ENCODE data around the gene GOSR1.
"Not testable (repeated sequence)": the region's sequence is repeated elsewhere in the genome, so short reads cannot be mapped to it uniquely, and the experiment has no call there.

Gene GOSR1

DNA sequence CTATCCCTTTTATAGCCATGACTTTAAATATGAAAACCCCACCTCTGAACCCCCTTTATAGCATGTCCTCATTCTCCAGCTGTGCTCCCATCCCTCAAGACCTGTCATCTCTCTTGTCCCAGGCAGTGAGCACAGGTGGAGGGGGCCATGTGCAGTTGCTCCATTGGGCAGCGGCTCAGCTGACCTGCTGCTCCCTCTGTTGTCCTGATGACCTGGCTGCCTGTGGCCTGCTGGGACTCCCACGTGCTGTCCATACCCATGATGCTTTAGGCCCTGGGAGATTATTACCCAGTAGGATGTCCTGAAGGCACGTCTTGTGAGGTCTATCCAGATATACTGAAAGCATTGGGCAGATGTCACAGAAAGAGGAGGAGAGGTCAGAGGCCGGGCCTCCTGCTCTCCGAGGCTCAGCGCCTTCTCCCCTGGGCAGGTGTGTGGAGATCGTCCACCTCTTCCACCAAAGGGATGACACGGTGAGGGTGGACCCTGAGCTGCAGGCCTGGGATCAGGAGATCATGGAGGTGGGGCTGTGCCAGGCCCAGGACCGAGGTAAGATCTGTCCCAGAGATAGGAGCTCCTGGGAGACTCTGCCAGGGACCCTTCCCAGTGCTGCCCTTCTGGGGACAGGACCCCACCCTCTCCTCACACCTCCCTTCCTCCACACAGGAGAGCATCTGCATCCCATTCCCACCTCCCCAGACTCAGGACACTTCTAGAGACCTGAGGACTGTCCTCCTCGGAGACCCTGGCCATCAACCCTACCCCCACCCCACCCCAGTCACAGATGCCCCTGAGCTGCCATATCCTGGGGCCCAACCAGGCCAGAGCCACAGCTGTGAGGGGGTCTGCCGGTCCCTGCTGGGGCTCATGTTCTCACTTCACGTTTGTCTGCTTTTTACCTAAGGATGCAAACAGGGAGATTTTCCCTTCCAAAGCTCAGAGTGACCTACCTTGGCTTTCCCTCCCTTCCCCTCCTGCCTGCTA lies 58.0 kb downstream of the GOSR1 start:
- no peaks in the 10 kb centered on the region for H3K9me3 ChIP-seq
- H3K4me3 ChIP-seq (ENCODE audit: low read depth in 1 of 2, low read length in 1 of 2) = no peak overlapping the region
- TF ChIP-seq, protein P1, sequence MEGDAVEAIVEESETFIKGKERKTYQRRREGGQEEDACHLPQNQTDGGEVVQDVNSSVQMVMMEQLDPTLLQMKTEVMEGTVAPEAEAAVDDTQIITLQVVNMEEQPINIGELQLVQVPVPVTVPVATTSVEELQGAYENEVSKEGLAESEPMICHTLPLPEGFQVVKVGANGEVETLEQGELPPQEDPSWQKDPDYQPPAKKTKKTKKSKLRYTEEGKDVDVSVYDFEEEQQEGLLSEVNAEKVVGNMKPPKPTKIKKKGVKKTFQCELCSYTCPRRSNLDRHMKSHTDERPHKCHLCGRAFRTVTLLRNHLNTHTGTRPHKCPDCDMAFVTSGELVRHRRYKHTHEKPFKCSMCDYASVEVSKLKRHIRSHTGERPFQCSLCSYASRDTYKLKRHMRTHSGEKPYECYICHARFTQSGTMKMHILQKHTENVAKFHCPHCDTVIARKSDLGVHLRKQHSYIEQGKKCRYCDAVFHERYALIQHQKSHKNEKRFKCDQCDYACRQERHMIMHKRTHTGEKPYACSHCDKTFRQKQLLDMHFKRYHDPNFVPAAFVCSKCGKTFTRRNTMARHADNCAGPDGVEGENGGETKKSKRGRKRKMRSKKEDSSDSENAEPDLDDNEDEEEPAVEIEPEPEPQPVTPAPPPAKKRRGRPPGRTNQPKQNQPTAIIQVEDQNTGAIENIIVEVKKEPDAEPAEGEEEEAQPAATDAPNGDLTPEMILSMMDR (IDR thresholded peaks at IDR 0.05) = no peak
- H3K27me3 ChIP-seq = no peaks in the 10 kb centered on the region
- no peaks in the 10 kb centered on the region for H3K4me1 ChIP-seq (ENCODE audit: control insufficient read depth in 1 of 2, insufficient read depth in 1 of 2, low read depth in 1 of 2, low read length in 1 of 2)
- H3K27ac ChIP-seq = no peak overlapping the region
- no peaks in the 10 kb centered on the region for H3K36me3 ChIP-seq

DNA sequence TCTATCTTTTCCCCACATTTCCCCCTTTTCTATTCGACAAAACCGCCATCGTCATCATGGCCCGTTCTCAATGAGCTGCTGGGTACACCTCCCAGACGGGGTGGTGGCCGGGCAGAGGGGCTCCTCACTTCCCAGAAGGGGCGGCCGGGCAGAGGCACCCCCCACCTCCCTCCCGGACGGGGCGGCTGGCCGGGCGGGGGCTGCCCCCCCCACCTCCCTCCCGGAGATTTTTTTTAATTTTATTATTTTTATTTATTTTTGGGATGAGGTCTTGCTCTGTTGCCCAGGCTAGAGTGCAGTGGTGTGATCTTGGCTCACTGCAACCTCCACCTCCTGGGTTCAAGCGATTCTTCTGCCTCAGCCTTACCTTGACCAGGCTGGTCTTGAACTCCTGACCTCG lies 59.6 kb downstream of the GOSR1 start:
- H3K36me3 ChIP-seq; H3K27ac ChIP-seq; H3K4me3 ChIP-seq (ENCODE audit: low read depth in 1 of 2, low read length in 1 of 2); H3K4me1 ChIP-seq (ENCODE audit: control insufficient read depth in 1 of 2, insufficient read depth in 1 of 2, low read depth in 1 of 2, low read length in 1 of 2); H3K27me3 ChIP-seq; H3K9me3 ChIP-seq: not testable (repeated sequence)

DNA sequence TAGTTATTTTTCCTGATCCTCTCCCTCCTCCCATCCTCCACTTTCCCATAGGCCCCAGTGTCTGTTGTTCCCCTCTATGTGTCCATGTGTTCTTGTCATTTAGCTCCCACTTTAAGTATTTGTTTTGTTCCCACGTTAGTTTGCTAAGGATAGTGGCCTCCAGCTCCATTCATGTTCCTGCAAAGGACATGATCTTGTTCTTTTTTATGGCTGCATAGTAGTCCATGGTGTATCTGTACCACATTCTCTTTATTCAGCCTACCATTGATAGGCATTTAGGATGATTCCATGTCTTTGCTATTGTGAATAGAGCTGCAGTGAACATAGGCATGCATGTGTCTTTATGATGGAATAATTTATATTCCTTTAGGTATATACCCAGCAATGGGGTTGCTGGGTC lies 60.5 kb downstream of the GOSR1 start:
- H3K9me3 ChIP-seq; H3K4me1 ChIP-seq (ENCODE audit: control insufficient read depth in 1 of 2, insufficient read depth in 1 of 2, low read depth in 1 of 2, low read length in 1 of 2); H3K36me3 ChIP-seq; H3K4me3 ChIP-seq (ENCODE audit: low read depth in 1 of 2, low read length in 1 of 2); H3K27me3 ChIP-seq; H3K27ac ChIP-seq: not testable (repeated sequence)

DNA sequence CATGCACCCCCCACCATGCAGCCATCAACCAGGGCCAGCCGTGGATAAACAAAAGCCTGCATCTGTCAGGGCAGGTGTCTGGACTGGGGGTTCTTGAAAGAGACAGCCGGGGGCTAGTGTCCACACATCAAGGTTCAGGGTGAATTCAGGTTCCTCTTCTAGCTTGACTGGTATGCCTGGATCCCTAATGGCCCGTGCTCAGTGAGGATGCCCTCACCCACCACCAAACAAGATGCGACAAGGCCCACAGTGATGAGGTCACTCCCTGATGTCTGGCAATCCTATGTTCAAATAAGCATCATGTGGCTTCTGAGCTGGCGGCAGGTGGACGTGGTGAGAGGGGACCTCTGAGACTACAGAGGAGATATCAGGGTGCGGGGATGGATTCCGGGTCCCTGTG lies 64.6 kb downstream of the GOSR1 start:
- Histone ChIP-seq H3K4me3 (ENCODE audit: low read depth in 1 of 2, low read length in 1 of 2) (no peak overlapping the region), H3K36me3 (no peaks in the 10 kb centered on the region), H3K27me3 (no peaks in the 10 kb centered on the region), H3K27ac (no peak overlapping the region), H3K4me1 (ENCODE audit: control insufficient read depth in 1 of 2, insufficient read depth in 1 of 2, low read depth in 1 of 2, low read length in 1 of 2) (no peaks in the 10 kb centered on the region), H3K9me3 (no peaks in the 10 kb centered on the region)
- TF ChIP-seq, protein P1 (IDR thresholded peaks at IDR 0.05) = no peak

DNA sequence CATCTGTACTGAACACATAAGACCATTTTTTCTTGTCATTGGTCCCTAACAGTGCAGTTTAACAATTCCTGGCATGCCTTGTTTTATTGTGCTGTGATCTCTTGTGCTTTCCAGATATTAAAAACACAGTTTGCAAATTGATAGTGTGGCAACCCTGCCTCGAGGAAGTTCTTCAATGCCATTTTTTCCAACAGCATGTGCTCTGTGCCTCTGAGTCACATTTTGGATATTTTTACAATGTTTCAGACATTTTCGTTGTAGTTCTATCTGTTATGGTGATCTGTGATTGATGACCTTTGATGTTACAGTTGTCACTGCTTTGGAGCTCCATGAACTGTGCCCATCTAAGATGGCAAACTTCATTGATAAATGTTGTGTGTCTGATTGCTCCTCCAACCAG lies 66.2 kb downstream of the GOSR1 start:
- TF ChIP-seq, protein P1 (IDR thresholded peaks at IDR 0.05) = no peak
- Histone ChIP-seq H3K4me3 (ENCODE audit: low read depth in 1 of 2, low read length in 1 of 2) (no peak overlapping the region), H3K9me3 (no peaks in the 10 kb centered on the region), H3K27me3 (no peaks in the 10 kb centered on the region), H3K27ac (no peak overlapping the region), H3K4me1 (ENCODE audit: control insufficient read depth in 1 of 2, insufficient read depth in 1 of 2, low read depth in 1 of 2, low read length in 1 of 2) (no peaks in the 10 kb centered on the region), H3K36me3 (no peaks in the 10 kb centered on the region)

DNA sequence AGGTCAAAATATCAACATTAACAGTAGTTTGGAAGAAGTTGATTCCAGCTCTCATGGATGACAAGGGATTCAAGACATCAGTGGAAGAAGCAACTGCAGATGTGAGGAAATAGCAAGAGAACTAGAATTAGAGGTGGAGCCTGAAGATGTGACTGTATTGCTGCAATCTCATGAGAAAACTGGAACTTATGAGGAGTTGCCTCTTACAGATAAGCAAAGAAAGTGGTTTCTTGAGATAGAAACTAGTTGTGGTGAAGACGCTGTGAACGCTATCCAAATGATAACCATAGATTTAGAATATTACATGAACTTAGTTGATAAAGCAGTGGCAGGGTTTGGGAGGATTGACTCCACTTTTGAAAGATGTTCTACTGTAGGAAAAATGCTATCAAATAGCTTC lies 67.8 kb downstream of the GOSR1 start:
- H3K4me3 ChIP-seq (ENCODE audit: low read depth in 1 of 2, low read length in 1 of 2) = no peak overlapping the region
- TF ChIP-seq, protein P1 (IDR thresholded peaks at IDR 0.05) = no peak
- H3K4me1 ChIP-seq (ENCODE audit: control insufficient read depth in 1 of 2, insufficient read depth in 1 of 2, low read depth in 1 of 2, low read length in 1 of 2) = no peaks in the 10 kb centered on the region
- H3K27me3 ChIP-seq = no peaks in the 10 kb centered on the region
- H3K36me3 ChIP-seq = no peaks in the 10 kb centered on the region
- no peak overlapping the region for H3K27ac ChIP-seq
- no peaks in the 10 kb centered on the region for H3K9me3 ChIP-seq

Measured in neutrophil (primary cell).